GM19043 (cell line): ENCODE data around the gene WTAP.

Source experiments
- ATAC-seq: cut with Tn5 transposase; IDR thresholded peaks from one replicate; pipeline ENCODE4 v1.9.1; 2021; ENCODE audit warnings: low read depth; ENCODE audit not compliant: unreplicated experiment

Gene WTAP

DNA sequence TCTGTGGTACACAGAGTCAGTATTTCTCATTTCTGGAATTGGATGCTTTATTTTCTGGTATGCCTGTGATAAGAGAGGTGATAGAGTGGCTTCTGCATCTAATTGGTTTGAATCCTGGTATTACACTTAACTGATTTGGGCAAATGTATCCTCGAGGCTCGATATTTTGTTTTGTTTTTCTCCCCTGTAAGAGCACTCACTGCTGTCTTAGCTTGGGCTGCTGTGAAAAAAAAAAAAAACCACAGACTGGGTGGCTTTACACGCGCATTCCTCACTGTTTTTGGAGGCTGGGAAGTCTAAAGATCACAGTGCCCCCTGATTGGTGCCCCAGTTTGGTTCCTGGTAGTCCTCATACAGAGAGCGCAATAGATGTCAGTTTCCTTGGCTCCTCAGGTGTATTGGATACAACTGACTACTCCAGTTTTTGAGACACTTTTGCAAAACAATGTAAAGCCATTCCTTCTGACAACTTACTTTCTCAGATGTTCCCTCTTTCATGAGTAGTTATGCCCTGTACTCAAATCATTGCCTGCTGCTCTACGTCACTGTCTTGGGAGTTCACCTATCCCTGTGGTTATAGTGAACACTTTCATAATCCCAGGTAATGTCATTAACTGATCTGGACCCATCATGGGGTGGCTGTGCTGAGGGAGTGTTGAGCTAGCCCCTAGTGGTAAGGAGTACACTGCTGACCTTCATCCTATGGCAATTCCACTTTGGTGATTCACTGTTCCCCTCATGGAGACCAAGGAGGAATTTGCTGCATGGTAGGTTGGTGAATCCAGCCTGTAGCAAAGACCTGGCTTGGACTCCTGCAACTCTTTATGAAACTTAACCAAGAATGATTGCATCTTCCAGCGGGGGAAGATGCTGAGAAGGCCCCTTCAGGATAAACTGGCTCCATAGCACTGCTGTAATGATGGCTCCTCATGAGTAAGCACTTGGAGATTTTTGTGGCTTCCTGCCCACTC is 31.0 kb downstream of the WTAP start:
- ATAC-seq, result no peak

DNA sequence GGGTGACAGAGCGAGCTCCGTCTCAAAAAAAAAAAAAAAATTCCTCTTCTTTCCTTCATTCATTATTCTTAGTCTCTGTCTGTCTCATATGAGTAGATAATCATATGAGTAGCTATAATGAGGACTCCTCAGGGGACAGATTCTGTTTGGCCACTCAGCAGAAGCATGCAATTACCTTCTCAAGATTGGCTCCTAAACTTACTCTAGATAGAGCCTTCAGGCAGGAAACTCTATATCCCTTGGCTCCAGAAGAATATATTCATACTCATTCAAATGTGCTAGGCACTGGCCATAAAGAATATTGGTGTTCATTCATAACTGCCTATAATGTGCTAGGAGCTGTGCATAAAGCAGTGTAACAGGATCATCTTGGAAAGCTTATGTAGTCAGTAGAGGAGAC is 32.3 kb downstream of the WTAP start:
- no peak for ATAC-seq

DNA sequence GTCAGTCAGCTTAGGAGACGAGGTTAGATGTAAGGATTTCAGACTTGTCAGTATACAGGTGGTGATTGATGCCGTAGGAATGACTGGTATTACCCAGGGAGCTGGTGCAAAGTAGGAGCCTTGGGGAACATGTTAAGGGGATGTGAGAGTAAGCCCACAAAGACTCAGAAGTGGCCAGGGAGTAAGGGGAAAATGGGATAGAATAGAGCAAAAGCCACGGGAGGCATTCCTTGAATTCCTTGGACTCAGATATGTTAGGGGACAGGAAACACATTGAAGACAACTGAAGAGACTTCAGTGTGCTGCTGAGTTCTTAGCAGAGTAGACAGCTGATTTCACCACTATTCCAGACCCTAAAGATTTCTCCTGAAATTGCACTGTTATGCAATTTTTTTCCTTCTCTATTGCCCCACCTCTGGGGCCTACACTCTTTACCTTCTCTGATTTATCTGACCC is 33.3 kb downstream of the WTAP start:
- ATAC-seq, result no peak

DNA sequence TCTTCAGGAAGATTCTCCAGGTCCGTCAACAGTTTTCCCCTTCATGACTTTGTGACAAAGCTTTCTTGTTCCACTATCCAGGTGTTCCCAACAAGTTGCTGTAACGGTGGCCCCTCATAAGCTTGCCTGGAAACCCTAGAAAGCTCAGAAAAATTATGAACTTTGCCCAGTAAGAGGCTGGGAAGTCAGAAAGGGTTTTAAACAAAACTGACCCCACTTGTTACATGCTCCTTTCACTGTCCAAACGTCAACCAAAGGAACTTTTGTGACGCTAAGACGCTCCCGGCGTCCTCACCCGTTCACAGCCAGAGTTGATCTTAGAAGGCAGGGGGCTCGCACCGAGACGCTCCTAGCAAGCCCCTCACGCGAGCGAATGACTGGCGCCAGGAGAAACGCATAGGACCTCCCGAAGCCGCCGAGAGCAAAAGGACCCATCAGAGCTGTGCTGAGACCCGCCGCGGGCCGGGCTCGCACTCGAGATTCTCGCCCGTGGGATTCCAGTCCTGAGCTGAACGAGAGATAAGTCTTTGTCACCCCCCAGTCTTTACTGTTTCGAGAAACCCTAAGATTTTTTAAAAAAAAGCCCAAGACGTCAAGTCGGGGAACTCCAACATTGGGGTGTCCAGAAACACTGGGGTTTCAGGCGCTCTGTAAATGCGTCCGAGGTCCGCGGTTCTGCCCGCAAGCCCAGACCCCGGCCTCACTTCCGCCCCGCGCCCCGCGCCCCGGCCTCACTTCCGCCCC is 34.0 kb downstream of the WTAP start:
- peak; percentile 3 for ATAC-seq

DNA sequence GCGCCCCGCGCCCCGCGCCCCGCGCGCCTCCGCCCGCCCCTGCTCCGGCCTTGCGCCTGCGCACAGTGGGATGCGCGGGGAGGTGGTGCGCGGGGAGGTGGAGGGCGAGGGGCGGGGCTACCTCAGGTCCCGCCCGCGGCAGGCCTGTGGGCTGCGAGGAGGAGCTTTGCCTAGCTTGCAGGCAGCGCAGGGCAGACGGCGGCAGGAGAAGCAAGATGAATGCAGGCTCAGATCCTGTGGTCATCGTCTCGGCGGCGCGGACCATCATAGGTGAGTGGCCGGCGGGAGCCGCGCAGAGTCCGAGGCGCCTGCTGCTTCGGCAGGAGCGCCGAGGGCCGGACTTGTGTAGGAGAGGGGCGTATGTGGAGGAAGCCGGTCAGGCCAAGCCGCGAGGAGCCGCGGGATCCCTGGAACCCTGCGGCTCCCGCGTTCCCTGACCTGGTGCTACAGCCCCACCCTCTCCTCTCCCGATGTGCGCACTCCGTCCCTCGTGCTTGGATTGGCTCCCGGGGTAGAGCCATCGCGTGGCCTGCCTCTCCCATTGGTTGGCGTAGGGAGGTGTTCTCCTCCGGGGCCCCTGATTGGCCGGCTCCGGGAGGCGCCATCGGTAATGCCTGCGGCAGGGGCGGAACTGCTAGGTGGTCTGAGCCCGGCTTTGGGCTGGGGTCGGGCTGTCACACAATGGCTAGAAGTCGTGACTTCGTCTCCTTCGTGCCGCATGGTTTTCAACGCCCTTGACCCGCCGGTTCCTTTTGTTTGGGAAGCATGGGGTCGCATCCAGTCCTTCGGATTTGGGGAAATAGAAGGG is 34.8 kb downstream of the WTAP start, which contains the start of gene ACAT2:
TSS of gene ACAT2 (plus strand) at position 173 of the 808 bp plus-strand sequence. CDS start at position 216, 43 bp downstream.
- peak; percentile 96 for ATAC-seq

DNA sequence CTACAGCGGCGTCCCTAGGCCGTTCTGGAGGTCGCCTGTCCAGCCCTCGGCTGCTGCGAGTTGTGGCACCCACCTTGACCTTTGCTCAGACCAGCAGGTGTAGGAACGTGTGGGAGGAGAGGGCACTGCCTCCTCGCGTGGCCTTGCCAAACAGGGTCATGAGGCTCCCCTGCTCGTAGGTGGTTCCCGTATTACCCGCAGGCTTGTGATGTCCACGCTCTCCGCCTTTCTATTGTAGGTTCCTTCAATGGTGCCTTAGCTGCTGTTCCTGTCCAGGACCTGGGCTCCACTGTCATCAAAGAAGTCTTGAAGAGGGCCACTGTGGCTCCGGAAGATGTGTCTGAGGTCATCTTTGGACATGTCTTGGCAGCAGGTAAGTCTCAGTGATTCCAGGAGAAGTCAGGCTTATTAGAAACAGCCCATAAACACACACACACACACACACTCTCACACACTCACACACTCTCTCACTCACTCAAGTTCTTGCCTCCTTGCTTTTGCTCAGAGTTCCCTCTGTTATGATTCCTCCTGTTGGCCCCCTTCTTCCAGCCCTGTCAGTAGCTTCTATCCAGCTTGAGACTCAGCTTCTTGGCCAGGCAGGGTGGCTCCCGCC is 35.5 kb downstream of the WTAP start:
- peak; percentile 0 for ATAC-seq

DNA sequence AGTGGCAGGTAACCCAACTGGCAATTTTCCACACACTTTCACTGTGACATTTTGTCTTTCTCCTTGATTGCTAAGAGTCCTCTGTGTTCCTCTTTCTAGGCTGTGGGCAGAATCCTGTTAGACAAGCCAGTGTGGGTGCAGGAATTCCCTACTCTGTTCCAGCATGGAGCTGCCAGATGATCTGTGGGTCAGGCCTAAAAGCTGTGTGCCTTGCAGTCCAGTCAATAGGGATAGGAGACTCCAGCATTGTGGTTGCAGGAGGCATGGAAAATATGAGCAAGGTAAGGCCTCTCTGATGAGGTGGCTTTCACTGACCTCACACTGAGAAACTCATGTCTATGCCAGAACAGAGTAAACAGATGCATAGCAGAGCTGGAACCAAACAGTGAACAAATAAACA is 39.6 kb downstream of the WTAP start:
- no peak for ATAC-seq

DNA sequence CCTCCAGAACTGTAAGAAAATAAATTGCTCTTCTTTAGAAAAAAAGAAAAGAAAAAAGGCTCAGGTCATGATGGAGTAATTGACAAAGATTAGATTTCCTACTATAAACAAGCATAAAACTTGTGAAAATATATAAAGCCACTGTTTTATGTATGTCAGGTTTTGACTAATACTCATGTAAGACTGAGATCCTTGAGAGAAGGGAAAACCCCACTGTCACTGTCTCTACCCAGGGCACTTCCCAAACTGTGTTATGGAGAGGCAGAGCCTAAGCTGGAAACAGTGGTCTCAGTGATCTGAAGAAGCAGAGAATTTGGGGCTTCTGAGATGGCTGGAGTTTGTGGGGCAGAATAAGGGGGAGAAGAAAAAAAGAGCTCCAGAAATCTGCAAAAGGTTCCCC is 42.2 kb downstream of the WTAP start:
- ATAC-seq, result no peak

DNA sequence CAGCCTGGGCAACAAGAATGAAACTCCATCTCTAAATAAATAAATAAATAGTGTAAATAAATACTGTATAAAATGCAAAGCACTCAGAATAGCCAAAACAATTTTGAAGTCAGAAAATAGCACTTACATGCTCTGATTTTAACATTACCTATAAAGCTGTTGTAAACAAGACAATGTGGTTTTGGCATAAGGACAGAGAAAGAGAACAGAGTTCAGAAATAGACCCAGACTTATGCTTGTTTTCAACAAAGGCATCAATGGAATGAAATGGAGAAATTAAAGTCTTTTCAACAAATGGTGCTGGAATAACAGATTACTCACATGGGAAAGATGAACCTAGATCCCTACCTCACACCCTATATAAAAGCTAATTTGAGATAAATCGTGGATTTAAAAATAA is 44.9 kb downstream of the WTAP start:
- ATAC-seq, result no peak

DNA sequence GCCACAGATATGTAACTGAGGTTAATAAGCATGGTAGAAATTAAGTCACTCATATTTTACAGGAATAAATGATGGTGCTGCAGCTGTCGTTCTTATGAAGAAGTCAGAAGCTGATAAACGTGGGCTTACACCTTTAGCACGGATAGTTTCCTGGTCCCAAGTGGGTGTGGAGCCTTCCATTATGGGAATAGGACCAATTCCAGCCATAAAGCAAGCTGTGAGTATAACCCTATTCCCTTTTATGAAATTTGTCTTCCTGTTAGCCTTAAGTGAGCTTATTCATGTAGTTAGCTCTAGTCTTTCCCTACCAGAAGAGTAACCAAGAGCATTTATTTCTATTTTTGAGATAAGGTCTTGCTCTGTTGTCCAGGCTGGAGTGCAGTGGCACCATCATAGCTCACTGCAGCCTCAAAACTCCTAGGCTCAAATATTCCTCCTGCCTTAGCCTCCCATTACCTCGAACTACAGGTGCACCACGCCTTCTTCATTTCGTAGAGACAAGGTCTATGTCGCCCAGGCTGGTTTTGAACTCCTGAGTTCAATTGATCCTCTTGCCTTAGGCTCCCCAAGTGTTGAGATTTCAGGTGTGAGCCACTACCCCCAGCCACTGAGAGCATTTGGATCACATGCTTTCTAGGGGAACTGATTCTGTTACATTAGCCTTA is 50.1 kb downstream of the WTAP start:
- no peak for ATAC-seq

DNA sequence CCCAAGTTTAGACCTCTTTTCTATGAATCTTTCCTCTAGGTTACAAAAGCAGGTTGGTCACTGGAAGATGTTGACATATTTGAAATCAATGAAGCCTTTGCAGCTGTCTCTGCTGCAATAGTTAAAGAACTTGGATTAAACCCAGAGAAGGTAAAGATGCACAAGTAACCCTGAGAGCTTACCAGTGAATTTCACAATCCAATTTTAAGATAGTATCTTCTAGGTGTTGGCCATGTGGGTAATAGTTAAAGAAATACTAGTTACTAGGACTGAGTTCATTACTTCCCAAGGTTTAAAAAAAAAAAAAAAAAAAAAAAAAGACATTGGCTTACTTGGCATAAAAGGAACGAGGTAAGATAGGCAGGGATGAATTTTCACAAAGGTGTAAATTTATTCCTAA is 50.8 kb downstream of the WTAP start:
- no peak for ATAC-seq

DNA sequence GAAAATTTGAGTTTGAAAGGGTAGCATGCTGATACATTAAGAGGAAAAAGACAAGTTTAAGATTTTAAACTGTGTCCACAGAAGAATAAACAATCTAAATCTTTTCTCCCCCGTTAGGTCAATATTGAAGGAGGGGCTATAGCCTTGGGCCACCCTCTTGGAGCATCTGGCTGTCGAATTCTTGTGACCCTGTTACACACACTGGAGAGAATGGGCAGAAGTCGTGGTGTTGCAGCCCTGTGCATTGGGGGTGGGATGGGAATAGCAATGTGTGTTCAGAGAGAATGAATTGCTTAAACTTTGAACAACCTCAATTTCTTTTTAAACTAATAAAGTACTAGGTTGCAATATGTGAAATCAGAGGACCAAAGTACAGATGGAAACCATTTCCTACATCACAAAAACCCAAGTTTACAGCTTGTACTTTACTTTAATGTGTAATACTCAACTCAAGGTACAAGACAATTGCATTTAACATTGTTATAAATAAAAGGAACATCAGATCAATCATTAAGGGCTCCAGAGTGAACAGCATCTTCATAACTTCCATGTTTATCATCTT is 51.3 kb downstream of the WTAP start:
- ATAC-seq, result no peak

DNA sequence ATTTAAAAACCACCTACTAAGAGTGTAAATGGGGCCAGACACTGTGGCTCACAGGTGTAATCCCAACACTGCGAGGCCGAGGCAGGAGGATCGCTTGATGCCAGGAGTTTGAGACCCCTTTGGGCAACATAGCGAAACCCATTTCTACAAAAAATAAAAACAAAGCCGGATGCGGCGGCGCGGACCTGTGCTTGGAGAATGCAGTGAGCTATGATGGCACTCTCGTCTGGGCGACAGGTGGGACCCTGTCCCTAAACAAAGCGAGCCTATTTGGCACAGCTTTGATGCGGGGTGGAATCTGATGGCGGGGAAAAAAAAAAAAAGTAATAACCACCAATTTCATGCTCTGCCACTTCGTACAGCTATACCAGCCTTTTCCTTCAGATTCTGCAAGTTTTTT is 61.0 kb downstream of the WTAP start:
- no peak for ATAC-seq

DNA sequence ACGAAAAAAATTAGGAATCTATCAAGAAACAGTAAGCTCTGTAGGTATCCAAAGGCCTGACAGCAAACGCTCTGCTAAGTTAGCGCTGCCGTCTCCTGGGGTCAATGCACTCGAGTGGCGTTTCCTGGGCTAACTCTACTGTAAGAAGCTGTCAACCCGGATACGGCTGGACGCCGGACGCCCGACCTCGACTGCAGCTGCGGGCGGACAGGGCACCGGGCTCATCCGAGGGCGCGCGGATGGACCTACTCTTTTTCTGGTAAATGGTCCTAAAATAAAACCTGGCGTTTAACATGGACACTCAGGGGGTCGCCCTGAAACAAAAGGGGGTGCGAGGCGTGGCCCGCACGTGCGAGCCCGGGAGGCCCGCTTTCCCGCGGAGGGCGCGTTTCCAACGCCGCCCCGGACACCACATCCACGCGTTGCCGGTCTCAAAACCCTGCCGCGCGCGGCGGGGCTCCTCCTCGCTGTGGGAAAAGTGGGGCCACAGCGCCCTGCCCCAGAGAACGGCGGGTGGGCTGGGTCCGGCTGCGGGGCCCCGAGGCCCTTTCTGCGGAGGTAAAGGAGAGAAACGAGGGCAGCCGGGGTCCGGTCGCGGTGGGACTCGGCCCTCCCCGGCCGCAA is 61.6 kb downstream of the WTAP start:
- ATAC-seq, result no peak

DNA sequence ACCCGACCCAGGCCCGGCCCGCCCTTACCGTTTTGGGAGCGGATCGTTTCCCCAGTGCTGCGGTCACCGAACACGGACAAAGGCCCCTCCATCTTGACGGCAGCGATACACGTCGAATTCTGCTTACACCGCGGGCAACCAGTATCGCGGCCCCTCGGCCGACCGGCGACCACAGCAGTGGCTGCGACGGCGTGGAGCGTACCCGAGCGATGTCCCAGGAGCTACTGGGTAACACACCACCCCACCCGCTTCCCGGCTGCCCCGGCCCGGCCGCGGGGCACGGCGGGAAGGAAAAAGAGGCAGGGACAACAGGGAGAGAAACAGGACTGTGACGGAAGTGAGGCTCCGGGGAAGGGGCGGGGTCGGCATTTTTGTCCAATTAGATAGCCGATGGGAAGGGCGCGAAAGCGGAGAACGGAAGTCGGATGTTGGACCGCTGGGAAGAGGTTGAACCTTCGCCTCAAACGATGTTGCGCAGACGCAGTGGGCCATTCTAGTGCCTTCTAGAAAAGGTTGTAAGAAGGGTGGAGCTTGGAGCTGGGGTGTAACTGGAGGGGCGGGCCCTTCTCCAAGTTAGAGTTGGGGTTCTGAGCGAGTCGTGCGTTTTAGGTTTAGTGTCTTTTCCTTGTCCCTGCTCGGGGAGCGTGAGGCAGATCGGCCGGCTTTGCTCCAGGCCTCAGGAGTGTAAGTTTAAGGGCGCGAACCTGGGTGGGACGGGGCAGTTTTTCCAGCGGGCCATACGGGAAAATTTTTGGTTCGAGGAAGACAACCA is 62.3 kb downstream of the WTAP start, which contains the start of gene TCP1:
TSS of gene TCP1 (minus strand) at position 226 of the 772 bp plus-strand sequence. CDS start at position 92, 134 bp downstream.
- ATAC-seq, result peak; percentile 60

DNA sequence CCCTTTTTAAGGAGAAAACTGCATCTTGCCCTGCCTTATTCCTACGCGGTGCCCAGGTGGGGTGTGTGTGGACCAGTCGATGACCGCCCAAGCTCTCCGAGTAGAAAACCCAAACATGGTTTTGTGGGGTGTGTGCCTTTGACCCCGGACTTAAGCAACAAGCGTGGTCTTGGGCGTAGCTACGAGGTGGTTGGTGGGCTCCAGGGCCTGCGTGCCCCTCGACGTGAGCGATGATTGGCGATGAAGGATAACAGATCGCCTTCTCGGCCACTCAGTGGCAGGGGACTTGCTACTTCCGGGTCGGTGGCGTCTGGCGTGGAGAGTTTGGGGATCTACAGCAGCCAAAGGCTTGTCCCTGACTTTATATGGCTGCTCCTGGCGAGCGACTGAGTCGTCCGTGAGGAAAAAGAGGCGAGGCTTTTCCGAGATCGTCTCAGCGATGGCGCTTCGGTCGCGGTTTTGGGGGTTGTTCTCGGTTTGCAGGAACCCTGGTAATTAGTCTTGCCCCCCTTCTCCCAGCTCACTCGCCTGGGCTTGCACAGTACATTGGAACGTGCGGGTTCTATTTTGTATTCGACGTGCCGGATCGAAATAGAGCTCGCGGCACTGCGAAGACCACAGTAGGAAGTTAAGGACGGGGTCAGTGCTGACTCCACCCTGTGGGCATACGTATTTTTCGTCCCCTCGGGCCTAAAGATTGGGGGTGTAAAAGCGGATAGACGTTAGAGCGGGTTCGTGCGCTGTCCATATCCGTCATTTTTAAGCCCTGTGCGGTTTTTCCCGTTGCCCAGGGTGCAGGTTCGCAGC is 63.0 kb downstream of the WTAP start, which contains the start of gene MRPL18:
TSS of gene MRPL18 (plus strand) at position 319 of the 807 bp plus-strand sequence. CDS start at position 440, 121 bp downstream.
- peak; percentile 82 for ATAC-seq

DNA sequence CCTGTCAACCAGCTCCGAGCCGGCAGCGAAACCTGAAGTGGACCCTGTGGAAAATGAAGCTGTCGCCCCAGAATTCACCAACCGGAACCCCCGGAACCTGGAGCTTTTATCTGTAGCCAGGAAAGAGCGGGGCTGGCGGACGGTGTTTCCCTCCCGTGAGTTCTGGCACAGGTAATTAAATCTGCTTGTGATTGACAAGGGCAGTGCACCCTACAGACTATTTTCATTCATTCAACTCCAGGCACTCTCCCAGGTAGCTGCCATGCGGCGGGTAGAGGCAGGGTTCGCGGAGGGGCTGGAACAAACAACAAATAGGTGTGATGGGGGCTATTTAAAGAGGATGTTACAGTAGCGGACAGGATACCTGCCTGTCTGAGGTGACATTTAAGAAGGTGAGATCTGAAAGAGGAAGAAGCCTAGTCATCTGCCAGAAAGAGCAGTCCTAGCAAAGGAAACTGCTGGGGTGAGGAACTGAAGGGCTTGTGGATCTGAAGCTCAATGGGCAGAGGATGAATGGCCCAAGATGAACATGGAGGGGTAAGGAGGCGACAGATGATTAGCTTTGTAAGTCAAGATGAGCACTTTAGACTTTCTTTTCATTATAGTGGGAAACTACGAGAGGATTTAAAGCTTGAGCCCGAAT is 63.8 kb downstream of the WTAP start:
- no peak for ATAC-seq
